GM12873 (cell line): ENCODE data around the gene THSD7A.

Source experiments
- TF ChIP-seq, protein P1 (sequence below): IDR thresholded peaks from 2 replicates; pipeline ENCODE4 v1.5.1; 2012; ENCODE audit warnings: low read depth, mild to moderate bottlenecking, moderate library complexity, low read length, control low read depth; ENCODE audit not compliant: insufficient read depth; ENCODE audit errors: missing control alignments

Gene THSD7A

DNA sequence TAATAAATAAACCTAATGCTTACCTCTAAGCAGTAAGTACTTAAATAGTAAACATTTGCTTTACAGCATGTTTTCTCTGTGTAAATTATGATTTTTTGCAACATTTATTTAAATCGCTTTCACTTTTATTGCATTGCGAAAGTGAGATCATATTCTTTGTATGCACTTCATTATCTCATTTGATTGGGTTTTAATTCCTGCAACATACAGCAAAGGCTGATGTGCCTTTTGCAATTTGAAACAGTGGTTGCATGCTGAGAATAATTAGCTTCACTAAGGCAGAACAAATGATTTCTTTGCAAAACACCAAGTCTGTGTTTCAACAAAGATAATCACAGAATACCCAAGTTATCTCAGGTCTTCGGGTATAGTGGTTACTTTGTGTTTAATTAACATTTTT lies 16.3 kb upstream of the THSD7A start:
- TF ChIP-seq, protein P1, sequence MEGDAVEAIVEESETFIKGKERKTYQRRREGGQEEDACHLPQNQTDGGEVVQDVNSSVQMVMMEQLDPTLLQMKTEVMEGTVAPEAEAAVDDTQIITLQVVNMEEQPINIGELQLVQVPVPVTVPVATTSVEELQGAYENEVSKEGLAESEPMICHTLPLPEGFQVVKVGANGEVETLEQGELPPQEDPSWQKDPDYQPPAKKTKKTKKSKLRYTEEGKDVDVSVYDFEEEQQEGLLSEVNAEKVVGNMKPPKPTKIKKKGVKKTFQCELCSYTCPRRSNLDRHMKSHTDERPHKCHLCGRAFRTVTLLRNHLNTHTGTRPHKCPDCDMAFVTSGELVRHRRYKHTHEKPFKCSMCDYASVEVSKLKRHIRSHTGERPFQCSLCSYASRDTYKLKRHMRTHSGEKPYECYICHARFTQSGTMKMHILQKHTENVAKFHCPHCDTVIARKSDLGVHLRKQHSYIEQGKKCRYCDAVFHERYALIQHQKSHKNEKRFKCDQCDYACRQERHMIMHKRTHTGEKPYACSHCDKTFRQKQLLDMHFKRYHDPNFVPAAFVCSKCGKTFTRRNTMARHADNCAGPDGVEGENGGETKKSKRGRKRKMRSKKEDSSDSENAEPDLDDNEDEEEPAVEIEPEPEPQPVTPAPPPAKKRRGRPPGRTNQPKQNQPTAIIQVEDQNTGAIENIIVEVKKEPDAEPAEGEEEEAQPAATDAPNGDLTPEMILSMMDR: no peak

DNA sequence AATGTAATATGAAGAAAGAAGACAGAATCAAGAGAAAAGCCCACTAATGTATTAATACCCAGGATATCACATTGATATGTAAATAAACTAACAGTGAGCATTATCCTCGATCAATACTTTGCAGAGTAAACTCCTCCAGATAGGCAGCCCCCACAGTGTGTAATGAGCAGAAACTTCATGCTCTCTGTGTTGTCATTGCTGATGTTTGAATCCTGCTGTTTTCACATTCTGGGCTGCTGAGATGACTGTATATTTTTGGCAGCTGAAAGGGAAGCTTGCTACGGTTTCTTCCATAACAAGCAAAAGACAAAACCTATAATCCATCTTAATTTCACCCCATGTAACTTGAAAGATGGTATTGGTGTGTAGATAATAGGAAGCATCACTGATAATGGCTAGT lies 15.3 kb upstream of the THSD7A start:
- TF ChIP-seq, protein P1: no peak

DNA sequence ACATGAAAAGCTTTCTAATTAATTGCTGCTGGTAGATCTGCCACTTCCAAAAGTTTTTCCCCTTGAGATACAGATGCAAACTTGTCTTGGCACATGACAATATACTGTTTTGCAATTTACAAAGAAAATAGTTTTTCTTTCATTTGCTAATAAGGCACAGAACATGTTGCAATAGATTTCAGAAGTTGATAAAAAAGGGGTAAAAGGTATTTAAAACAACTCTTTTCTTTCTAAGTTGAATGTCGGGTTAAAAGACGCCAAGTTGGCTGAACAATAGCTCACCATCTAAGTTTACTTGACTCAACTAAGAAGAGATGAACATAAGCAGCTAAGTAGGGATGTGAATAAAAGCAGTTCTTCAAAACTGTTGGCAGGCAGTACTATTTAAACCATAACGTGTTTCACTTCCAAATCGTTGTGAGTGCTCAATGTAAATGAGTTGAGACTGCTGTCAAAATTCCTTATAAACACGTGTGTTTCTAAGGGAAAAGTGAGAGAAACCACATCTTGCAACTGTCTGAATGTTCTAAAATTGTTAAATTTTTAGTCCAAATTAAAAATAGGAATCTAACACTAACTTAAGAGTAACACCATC lies 14.5 kb upstream of the THSD7A start:
- TF ChIP-seq, protein P1: no peak

DNA sequence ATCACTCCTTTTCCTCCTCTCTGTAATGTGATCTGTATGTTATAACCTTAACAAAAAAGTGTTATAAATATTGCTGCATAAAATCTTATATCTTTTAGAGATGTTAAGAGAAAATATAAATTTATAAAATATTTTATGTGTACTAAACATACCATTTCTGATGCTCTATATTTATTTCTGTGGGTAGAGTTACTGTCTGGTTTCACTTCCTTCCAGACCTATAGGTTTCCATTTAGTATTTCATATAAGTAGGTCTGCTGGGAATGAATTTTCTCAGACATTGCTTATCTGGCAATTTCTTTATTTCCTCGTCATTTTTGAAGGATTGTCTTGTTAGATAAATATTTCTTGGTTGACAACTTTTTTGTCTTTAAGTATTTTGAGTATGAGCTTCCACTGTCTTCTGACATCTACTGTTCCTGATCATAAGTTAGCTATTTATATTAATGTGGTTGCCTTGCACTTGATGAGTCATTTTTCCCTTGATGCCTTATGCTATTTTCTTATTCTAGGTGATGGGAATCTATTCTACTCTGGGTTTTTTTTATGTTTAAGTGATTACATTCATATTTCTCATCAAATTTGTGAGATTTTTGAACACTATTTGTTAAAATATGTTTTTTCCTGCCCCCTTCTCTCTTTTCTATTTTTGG lies 11.2 kb upstream of the THSD7A start:
- TF ChIP-seq, protein P1: no peak

DNA sequence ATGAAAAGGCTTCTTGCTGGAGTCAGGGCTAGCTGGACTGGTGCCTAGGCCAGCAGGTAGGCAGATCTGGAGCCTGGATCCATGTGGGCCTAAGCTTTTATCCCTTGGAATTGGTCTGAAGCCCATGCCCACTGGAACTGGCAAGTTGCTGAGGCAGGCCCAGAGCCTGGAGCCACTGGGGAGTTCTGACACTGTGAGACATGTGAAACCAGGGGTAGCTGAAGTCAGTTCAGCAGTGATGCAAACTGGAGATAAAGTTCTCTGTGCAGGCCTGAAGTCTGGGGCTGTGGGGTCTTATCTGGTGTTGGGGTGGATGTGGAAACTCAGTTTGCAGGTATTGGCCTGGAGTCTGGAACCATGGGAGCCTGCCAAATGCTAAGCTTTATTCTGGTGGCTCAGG lies 9.7 kb upstream of the THSD7A start:
- TF ChIP-seq, protein P1: no peak

DNA sequence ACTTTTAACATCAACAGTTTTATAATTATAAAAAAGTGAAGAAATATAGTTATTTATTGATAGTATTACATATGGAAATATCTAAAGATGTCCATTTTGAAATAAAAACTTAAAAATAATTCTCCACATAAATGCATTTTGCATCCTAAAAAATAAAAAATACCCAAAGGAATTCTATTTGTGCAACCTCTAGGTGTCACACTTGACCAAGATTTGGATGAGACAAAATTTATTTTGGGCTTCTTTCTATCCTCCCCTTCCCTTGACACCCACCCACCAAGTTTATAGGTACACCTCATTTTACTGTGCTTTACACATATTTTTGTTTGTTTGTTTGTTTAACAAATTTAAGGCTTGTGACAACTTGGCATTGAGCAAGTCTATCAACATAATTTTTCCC lies 3.3 kb upstream of the THSD7A start:
- TF ChIP-seq, protein P1: no peak

DNA sequence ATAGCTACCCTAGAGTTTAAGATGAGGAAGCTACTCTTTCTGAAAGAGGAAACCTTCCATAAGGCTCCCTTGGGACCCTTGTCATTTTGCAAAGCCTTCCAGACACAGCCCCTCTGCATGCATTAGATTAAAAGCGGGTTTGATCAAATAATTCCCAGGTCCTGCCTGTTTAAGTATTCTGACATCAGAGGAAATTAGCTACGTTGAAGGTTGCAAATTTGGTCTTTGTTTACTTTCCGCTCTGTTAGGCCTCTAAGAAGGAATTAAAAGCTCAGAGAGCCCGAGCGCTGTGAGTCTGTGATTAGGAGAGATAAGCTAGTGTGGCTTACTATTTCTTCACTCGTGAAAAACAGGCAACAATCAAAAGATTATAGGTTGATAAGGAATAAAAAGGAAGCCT lies 1.4 kb upstream of the THSD7A start:
- TF ChIP-seq, protein P1: no peak
